Sigmoid colon (tissue), 7 donors: ENCODE measurements around the gene GNAT1. TPM values are rescaled to one million over a fixed set of nuclear protein-coding genes. Genes with fewer than 3 reads are reported as not detected.

Experiments
- DNase-seq: peaks from one replicate; pipeline ENCODE4 v3.0.0-alpha.2; 2019
- H3K27ac ChIP-seq, 4 donors: fragments of 200-600 bp; sonication (generic); one replicate each; pipeline ENCODE4 v1.5.1; 2016 to 2019; ENCODE audit warnings: mild to moderate bottlenecking in 1 of 4
- H3K27me3 ChIP-seq, 3 donors: fragments of 200-600 bp; sonication (generic); one replicate each; pipeline ENCODE4 v1.5.1; 2019; ENCODE audit warnings: mild to moderate bottlenecking in 1 of 3
- H3K36me3 ChIP-seq, 4 donors: fragments of 200-600 bp; sonication (generic); one replicate each; pipeline ENCODE4 v1.5.1; 2016 to 2019
- H3K4me1 ChIP-seq, 4 donors: fragments of 200-600 bp; sonication (generic); one replicate each; pipeline ENCODE4 v1.5.1; 2017 to 2019
- H3K4me3 ChIP-seq, 4 donors: fragments of 200-600 bp; sonication (generic); one replicate each; pipeline ENCODE4 v1.5.1; 2017 to 2019; ENCODE audit warnings: mild to moderate bottlenecking in 2 of 4, moderate library complexity in 1 of 4
- H3K9me3 ChIP-seq, 4 donors: fragments of 200-600 bp in 3 of 4; sonication (generic) in 3 of 4; one replicate each; pipeline versions ENCODE4 v1.5.1 to v1.6.1; 2013 to 2019
- CTCF ChIP-seq, 4 experiments: fragments of 450-650 bp in 3 of 4; fragments of 200-600 bp in 1 of 4; IDR thresholded peaks; one replicate each; pipeline ENCODE4 v1.5.1; 2016 to 2019; ENCODE audit warnings: antibody characterized with exemption in 4 of 4, mild to moderate bottlenecking in 3 of 4, moderate library complexity in 2 of 4
- EP300 ChIP-seq, 4 donors: sonication (generic); formaldehyde crosslinking; IDR thresholded peaks; one replicate each; pipeline ENCODE4 v1.6.1; 2017; ENCODE audit warnings: antibody characterized with exemption in 4 of 4
- POLR2A ChIP-seq, 2 donors: fragments of 450-650 bp; IDR thresholded peaks; one replicate each; pipeline ENCODE4 v1.6.1; 2016; ENCODE audit warnings: antibody characterized with exemption in 2 of 2, mild to moderate bottlenecking in 2 of 2, moderate library complexity in 2 of 2
- POLR2AphosphoS5 ChIP-seq, 4 donors: sonication (generic); formaldehyde crosslinking; IDR thresholded peaks; one replicate each; pipeline ENCODE4 v1.6.1; 2017; ENCODE audit warnings: antibody characterized with exemption in 4 of 4
- WGBS, 2 donors: extraction: QIAGEN DNeasy Blood & Tissue Kit; methylation state at CpG; one replicate each; pipeline ENCODE4 v1.1.7; 2013; 5-methylcytosine and 5-hydroxymethylcytosine counted together
- intact Hi-C: fragments of 100-400 bp; cut with DNase I; formaldehyde crosslinking; loops from one replicate; pipeline ENCODE4 v1.15.1; 2023
- polyA plus RNA-seq, 3 donors: library from polyadenylated mRNA; stranded (reverse); fragments of 200-250 nt; gene quantifications; one replicate each; pipeline ENCODE4 v1.2.3, GENCODE V29; 2013
- total RNA-seq, 4 donors: library from RNA; depleted of rRNA; stranded (reverse); fragments of >200 nt; gene quantifications; one replicate each; pipeline ENCODE4 v1.1.0, GENCODE V29; 2016
- donor health status: healthy with polysubstance abuse.
- donor health status: Bipolar disorder and iron deficiency.
- donor health status: healthy.

GNAT1 gene
- total RNA-seq, result not detected
- polyA plus RNA-seq, result under 1 TPM in 1 of 3 donors, not detected in 2; 0.06 TPM

GRCh38 chr3:50190936-50191660, at the start of gene GNAT1:
GNAT1 (plus strand) TSS chr3:50191610; CDS start chr3:50191726, 116 bp downstream.
- peaks cover 0 to 8% (median 0%) of the 10 kb centered on the region in 4 donors for H3K36me3 ChIP-seq
- no peak for DNase-seq
- H3K4me3 ChIP-seq, result no peak within 1 kb of the TSS
- TF ChIP-seq POLR2A (IDR thresholded peaks at IDR 0.05), result no peak
- TF ChIP-seq CTCF (IDR thresholded peaks at IDR 0.05), result no peak
- TF ChIP-seq EP300 (IDR thresholded peaks at IDR 0.05), result no peak
- TF ChIP-seq POLR2AphosphoS5 (IDR thresholded peaks at IDR 0.05), result no peak
- intact Hi-C loops, result loop anchor here (5.0 kb wide), 1 partner anchor 131 kb away; the partner anchor contains the start of gene HYAL2
- no peaks in the 10 kb centered on the region for H3K9me3 ChIP-seq
- 69 to 78% methylated on average over 8 of the region's 8 CpGs for WGBS, 2 donors
- H3K27ac ChIP-seq, result no peak within 1 kb of the TSS
- peaks cover 22 to 45% (median 33%) of the 10 kb centered on the region in 3 donors for H3K27me3 ChIP-seq
- H3K4me1 ChIP-seq, result peaks cover 0 to 28% (median 25%) of the 10 kb centered on the region in 4 donors

- Histone ChIP-seq H3K9me3 (no peaks in the 10 kb centered on the region), H3K36me3 (no peaks in the 10 kb centered on the region), H3K27ac (no peak overlapping the region), H3K4me1 (no peaks in the 10 kb centered on the region), H3K4me3 (no peak overlapping the region), H3K27me3 (no peaks in the 10 kb centered on the region)
- TF ChIP-seq POLR2AphosphoS5 (IDR thresholded peaks at IDR 0.05) (no peak), POLR2A (IDR thresholded peaks at IDR 0.05) (no peak), EP300 (IDR thresholded peaks at IDR 0.05) (no peak), CTCF (IDR thresholded peaks at IDR 0.05) (no peak)
- intact Hi-C loops, result no loop called here
- no peak for DNase-seq
- WGBS, 2 donors, result 84 to 92% methylated on average over 3 of the region's 3 CpGs
Measured at GRCh38 chr3:50146316-50146901, 45.0 kb upstream of the GNAT1 start.

- Histone ChIP-seq H3K36me3 (no peaks in the 10 kb centered on the region), H3K27ac (no peak overlapping the region), H3K4me3 (no peak overlapping the region), H3K4me1 (no peaks in the 10 kb centered on the region), H3K9me3 (no peaks in the 10 kb centered on the region), H3K27me3 (no peaks in the 10 kb centered on the region)
- WGBS, 2 donors, result 91 to 94% methylated on average over 7 of the region's 7 CpGs
- intact Hi-C loops, result no loop called here
- DNase-seq, result no peak
- TF ChIP-seq POLR2A (IDR thresholded peaks at IDR 0.05) (no peak), POLR2AphosphoS5 (IDR thresholded peaks at IDR 0.05) (no peak), CTCF (IDR thresholded peaks at IDR 0.05) (no peak), EP300 (IDR thresholded peaks at IDR 0.05) (no peak)
Measured at GRCh38 chr3:50147016-50147415, 44.4 kb upstream of the GNAT1 start.

GRCh38 chr3:50147447-50147846, 44.0 kb upstream of the GNAT1 start:
- WGBS, 2 donors, result 89 to 92% methylated on average over 2 of the region's 2 CpGs
- no peak overlapping the region for H3K4me3 ChIP-seq
- no peaks in the 10 kb centered on the region for H3K36me3 ChIP-seq
- DNase-seq, result no peak
- no peaks in the 10 kb centered on the region for H3K4me1 ChIP-seq
- H3K27ac ChIP-seq, result no peak overlapping the region
- no peaks in the 10 kb centered on the region for H3K9me3 ChIP-seq
- TF ChIP-seq POLR2A (IDR thresholded peaks at IDR 0.05) (no peak), CTCF (IDR thresholded peaks at IDR 0.05) (no peak), POLR2AphosphoS5 (IDR thresholded peaks at IDR 0.05) (no peak), EP300 (IDR thresholded peaks at IDR 0.05) (no peak)
- intact Hi-C loops, result no loop called here
- H3K27me3 ChIP-seq, result no peaks in the 10 kb centered on the region
